Measurements from ENCODE around the gene JAKMIP2.

JAKMIP2 gene

GRCh38 chr5:147701468-147701867, 81.1 kb downstream of the JAKMIP2 start:
- H2AFZ ChIP-seq (ENCODE audit: low read depth, low read length, severe bottlenecking), result no peak overlapping the region
- no peaks in the 10 kb centered on the region for H4K20me1 ChIP-seq (ENCODE audit: low read depth, low read length)
- H3K9me2 ChIP-seq (replicated peaks; ENCODE audit: insufficient read depth, low read length), result no peaks in the 10 kb centered on the region
- no peaks in the 10 kb centered on the region for H3K79me2 ChIP-seq (ENCODE audit: insufficient read depth, low read length)
- H3K4me2 ChIP-seq (ENCODE audit: low read depth, low read length, poor library complexity, severe bottlenecking), result no peak overlapping the region
- H3K36me3 ChIP-seq (ENCODE audit: low read length), result no peaks in the 10 kb centered on the region
- H3K27me3 ChIP-seq (ENCODE audit: low read length), result no peaks in the 10 kb centered on the region
- TF ChIP-seq EZH2phosphoT487 (conservative IDR thresholded peaks at IDR 0.05; ENCODE audit: low read length) (no peak), CTCF (IDR thresholded peaks at IDR 0.05; ENCODE audit: insufficient read depth, low read length, poor library complexity, severe bottlenecking) (no peak)
- no peak overlapping the region for H3K4me3 ChIP-seq (ENCODE audit: insufficient read depth, low read length, poor library complexity, severe bottlenecking)
- no peak overlapping the region for H3K27ac ChIP-seq (ENCODE audit: low read depth, low read length)
- H3K9me3 ChIP-seq (ENCODE audit: insufficient read depth, low read length), result peaks cover 9% of the 10 kb centered on the region; the same call in 1 of the 2 replicates
- no peak overlapping the region for H3K9ac ChIP-seq (ENCODE audit: low read length)
- H3F3A ChIP-seq (ENCODE audit: insufficient read depth), result no peaks in the 10 kb centered on the region

GRCh38 chr5:147699496-147700088, 82.9 kb downstream of the JAKMIP2 start:
- no peaks in the 10 kb centered on the region for H4K20me1 ChIP-seq (ENCODE audit: low read depth, low read length)
- no peak overlapping the region for H3K4me3 ChIP-seq (ENCODE audit: insufficient read depth, low read length, poor library complexity, severe bottlenecking)
- no peaks in the 10 kb centered on the region for H3K9me2 ChIP-seq (replicated peaks; ENCODE audit: insufficient read depth, low read length)
- TF ChIP-seq EZH2phosphoT487 (conservative IDR thresholded peaks at IDR 0.05; ENCODE audit: low read length), result no peak
- TF ChIP-seq CTCF (IDR thresholded peaks at IDR 0.05; ENCODE audit: insufficient read depth, low read length, poor library complexity, severe bottlenecking), result no peak
- H3K4me2 ChIP-seq (ENCODE audit: low read depth, low read length, poor library complexity, severe bottlenecking), result no peak overlapping the region
- H3K9me3 ChIP-seq (ENCODE audit: insufficient read depth, low read length), result peaks cover 9% of the 10 kb centered on the region; the same call in 1 of the 2 replicates
- H3K27ac ChIP-seq (ENCODE audit: low read depth, low read length), result no peak overlapping the region
- no peak overlapping the region for H2AFZ ChIP-seq (ENCODE audit: low read depth, low read length, severe bottlenecking)
- no peaks in the 10 kb centered on the region for H3K36me3 ChIP-seq (ENCODE audit: low read length)
- no peaks in the 10 kb centered on the region for H3K27me3 ChIP-seq (ENCODE audit: low read length)
- H3F3A ChIP-seq (ENCODE audit: insufficient read depth), result no peaks in the 10 kb centered on the region
- H3K9ac ChIP-seq (ENCODE audit: low read length), result no peak overlapping the region
- no peaks in the 10 kb centered on the region for H3K79me2 ChIP-seq (ENCODE audit: insufficient read depth, low read length)

- H3K9me3 ChIP-seq (ENCODE audit: insufficient read depth, low read length), result peaks cover 9% of the 10 kb centered on the region; the same call in 1 of the 2 replicates
- H3K4me3 ChIP-seq (ENCODE audit: insufficient read depth, low read length, poor library complexity, severe bottlenecking), result no peak overlapping the region
- no peaks in the 10 kb centered on the region for H3K36me3 ChIP-seq (ENCODE audit: low read length)
- no peaks in the 10 kb centered on the region for H3K9me2 ChIP-seq (replicated peaks; ENCODE audit: insufficient read depth, low read length)
- TF ChIP-seq CTCF (IDR thresholded peaks at IDR 0.05; ENCODE audit: insufficient read depth, low read length, poor library complexity, severe bottlenecking) (no peak), EZH2phosphoT487 (conservative IDR thresholded peaks at IDR 0.05; ENCODE audit: low read length) (no peak)
- no peaks in the 10 kb centered on the region for H4K20me1 ChIP-seq (ENCODE audit: low read depth, low read length)
- H2AFZ ChIP-seq (ENCODE audit: low read depth, low read length, severe bottlenecking), result no peak overlapping the region
- H3K27ac ChIP-seq (ENCODE audit: low read depth, low read length), result no peak overlapping the region
- no peaks in the 10 kb centered on the region for H3K27me3 ChIP-seq (ENCODE audit: low read length)
- no peak overlapping the region for H3K4me2 ChIP-seq (ENCODE audit: low read depth, low read length, poor library complexity, severe bottlenecking)
- no peaks in the 10 kb centered on the region for H3F3A ChIP-seq (ENCODE audit: insufficient read depth)
- H3K79me2 ChIP-seq (ENCODE audit: insufficient read depth, low read length), result no peaks in the 10 kb centered on the region
- H3K9ac ChIP-seq (ENCODE audit: low read length), result no peak overlapping the region
Observed at GRCh38 chr5:147697380-147697779, 85.1 kb downstream of the JAKMIP2 start.

All from SU-DHL-6 (cell line).